T-helper 2 cell treated with Interferon-gamma antibody and Interleukin-4, amounts not matched to agents 5 μg/mL and 100 μg/mL, for 36 hours (primary cell): ENCODE results near the gene AQP5.

Source experiments
- DNase-seq: peaks from one replicate; pipeline ENCODE4 v3.0.0; 2021; ENCODE audit warnings: low spot score
- H3K27ac Mint-ChIP-seq: one replicate; pipeline ENCODE4 v1.8.0; 2021; ENCODE audit warnings: mild to moderate bottlenecking, mixed read lengths
- H3K27me3 Mint-ChIP-seq: one replicate; pipeline ENCODE4 v1.8.0; 2021; ENCODE audit warnings: low read depth, mixed read lengths
- H3K36me3 Mint-ChIP-seq: one replicate; pipeline ENCODE4 v1.8.0; 2021; ENCODE audit warnings: low read depth, mixed read lengths
- H3K4me1 Mint-ChIP-seq: one replicate; pipeline ENCODE4 v1.8.0; 2021; ENCODE audit warnings: low read depth, mixed read lengths
- H3K4me3 Mint-ChIP-seq: one replicate; pipeline ENCODE4 v1.8.0; 2022; ENCODE audit warnings: mild to moderate bottlenecking, moderate library complexity, mixed read lengths
- H3K9me3 Mint-ChIP-seq: one replicate; pipeline ENCODE4 v1.8.0; 2021; ENCODE audit warnings: mixed read lengths

The AQP5 gene

DNA sequence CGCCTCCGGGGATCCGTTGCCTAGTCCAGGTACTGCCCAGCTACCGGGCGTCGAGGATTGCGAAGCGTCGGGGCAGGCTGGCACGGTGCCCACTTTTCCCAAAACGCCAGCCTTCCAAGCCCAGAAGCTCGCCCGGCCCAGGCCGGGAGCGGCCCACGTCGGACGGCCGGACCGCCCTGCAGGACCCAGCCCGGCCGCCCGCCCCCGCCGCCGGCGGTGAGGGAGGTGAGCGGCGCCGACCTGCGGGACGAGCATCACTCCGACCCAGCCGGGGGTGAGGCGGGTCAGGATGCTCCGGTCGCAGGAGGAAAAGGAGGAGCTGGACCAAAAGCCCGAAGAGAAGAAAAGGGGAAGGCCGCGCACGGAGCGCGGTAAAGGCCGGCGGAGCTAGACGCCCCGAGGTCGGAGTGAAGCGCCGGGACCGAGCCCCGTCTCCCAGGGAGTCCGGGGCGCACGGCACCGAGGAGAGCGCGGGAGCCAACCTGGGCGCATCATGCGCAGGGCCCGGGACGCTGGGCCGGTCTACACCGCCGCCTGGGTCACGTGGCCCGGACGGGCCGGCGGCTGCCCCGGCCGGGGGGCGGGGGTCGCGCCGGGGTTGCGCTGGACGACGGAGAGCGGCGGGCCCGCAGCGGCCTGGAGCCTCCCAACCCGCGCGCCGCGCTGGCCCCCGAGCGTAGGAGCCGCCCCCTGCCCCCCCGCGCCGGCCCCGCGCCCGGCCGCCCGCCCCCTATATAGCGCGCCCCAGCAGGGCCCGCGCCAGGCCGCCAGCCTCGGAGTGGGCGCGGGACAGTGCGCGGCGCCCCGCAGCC lies at the start of gene AQP5:
TSS of gene AQP5 (plus strand) at position 762 of the 812 bp plus-strand sequence. CDS start 146 bp downstream, outside the sequence.
- peaks cover 77% of the 10 kb centered on the region for H3K27me3 Mint-ChIP-seq
- peak within 1 kb of the TSS; percentile 9 for H3K4me3 Mint-ChIP-seq
- H3K36me3 Mint-ChIP-seq = no peaks in the 10 kb centered on the region
- DNase-seq = no peak
- no peaks in the 10 kb centered on the region for H3K9me3 Mint-ChIP-seq
- H3K4me1 Mint-ChIP-seq = peaks cover 4% of the 10 kb centered on the region
- H3K27ac Mint-ChIP-seq = no peak within 1 kb of the TSS

DNA sequence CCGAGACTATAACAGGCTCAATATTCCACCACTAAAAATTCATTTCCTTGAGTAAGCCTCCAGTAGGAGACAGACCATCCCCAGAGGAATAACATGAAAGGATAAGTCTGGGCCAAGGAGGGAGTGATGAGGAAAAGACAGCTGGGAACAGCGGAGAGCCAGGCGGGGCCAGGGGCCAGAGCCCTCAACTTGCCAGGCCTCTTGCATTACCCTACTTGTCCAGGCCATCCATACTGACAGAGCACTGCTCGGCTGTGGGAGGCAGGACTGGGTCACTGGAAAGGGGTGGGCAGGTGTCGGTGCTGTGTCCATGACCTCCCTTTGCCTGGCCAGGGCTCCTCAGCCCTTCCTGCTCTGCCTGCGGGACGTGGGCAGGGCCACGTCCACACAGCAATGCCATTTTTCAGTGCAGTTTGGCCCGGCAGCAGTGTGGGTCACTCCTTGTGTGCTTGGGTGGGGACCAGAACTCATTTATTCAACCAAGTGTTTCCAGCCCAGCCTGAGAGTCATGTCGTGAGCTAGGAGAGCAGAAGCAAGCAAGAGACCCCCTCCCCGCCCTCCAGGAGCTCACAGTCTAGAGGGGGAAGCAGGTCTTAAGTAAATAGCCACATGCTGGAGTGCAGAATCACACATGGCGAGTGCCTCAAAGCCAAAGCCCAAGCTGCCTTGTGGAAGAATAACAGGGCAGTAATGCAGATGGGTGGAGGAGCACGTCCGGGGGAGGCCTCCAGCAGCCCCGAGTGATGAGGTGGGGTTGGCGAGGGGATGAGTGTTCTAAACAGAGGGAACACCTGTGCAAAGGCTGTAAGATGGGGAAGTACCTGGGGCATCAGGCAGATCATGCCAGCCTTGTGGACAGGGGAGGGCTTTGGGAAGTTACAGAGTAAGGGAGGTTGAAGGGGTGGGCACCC lies 49.1 kb upstream of the AQP5 start:
- no peaks in the 10 kb centered on the region for H3K4me1 Mint-ChIP-seq
- no peaks in the 10 kb centered on the region for H3K9me3 Mint-ChIP-seq
- peaks cover 3% of the 10 kb centered on the region for H3K27me3 Mint-ChIP-seq
- no peak for DNase-seq
- H3K27ac Mint-ChIP-seq = no peak overlapping the region
- no peaks in the 10 kb centered on the region for H3K36me3 Mint-ChIP-seq
- H3K4me3 Mint-ChIP-seq = no peak overlapping the region

DNA sequence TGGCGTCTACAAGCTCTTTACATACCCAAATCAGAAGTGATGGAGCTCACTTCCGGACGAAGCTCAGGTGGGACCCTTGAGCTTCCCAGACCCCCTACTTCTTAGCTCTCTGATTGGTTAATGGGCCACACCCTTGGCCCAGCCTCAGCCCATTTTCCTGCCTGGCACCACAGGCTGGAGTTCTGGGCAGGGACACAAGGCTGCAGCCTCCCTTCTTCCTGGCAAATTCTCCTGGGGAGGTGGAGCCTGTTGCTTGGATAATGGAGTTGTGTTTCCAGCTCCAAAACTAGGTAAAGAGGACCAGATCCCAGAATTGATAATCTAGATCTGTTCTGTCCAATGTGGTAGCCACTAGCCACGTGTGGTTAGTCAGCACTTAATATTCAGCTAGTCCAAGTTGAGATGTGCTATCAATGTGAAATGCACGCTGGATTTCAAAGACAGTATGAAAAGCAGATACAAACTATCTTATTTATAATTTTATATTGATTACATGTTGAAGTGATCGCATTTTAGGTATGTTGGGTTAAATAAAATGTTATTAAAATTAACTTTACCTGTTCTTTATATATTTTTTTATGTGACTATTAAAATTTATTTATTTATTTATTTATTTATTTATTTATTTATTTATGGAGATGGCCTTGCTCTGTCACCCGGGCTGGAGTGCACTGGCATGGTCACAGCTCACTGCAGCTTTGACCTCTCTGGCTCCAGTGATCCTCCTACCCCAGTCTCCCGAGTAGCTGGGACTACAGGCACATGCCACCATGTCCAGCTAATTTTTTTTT lies 45.3 kb upstream of the AQP5 start:
- Mint-ChIP-seq H3K27ac (no peak overlapping the region), H3K4me1 (no peaks in the 10 kb centered on the region), H3K9me3 (no peaks in the 10 kb centered on the region), H3K27me3 (peaks cover 6% of the 10 kb centered on the region), H3K36me3 (no peaks in the 10 kb centered on the region), H3K4me3 (no peak overlapping the region)
- no peak for DNase-seq

DNA sequence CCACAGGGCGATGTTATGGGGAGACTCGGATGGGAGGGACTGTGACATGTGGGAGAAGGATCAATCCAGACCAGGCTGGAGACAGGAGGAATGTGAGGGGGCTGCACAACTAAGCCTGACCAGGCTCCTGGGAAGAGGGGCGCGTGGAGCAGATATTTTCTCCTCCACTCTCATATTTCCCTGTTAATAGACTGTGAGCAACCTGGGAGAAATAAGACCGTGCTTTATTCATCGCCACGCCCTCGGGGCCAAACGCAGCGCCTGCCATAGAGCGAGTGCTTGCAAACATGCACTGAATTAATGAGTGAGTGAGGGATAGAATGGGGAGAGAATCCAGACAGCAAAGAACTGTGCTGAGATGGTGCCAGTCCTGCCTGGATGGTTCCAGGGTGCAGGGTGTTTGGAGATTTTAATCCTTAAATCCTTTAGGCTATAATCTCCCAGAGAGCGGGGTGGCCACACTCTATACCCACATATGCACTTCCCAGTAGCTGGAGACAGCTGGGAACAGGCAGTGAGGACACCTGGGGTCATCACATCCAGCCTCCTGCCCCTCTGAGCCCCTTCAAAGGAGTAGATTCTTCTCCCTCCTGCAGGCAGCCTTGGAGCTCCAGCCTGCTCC lies 44.4 kb upstream of the AQP5 start:
- peaks cover 11% of the 10 kb centered on the region for H3K27me3 Mint-ChIP-seq
- H3K4me1 Mint-ChIP-seq = no peaks in the 10 kb centered on the region
- H3K36me3 Mint-ChIP-seq = no peaks in the 10 kb centered on the region
- no peak overlapping the region for H3K27ac Mint-ChIP-seq
- no peak for DNase-seq
- H3K4me3 Mint-ChIP-seq = no peak overlapping the region
- H3K9me3 Mint-ChIP-seq = no peaks in the 10 kb centered on the region

DNA sequence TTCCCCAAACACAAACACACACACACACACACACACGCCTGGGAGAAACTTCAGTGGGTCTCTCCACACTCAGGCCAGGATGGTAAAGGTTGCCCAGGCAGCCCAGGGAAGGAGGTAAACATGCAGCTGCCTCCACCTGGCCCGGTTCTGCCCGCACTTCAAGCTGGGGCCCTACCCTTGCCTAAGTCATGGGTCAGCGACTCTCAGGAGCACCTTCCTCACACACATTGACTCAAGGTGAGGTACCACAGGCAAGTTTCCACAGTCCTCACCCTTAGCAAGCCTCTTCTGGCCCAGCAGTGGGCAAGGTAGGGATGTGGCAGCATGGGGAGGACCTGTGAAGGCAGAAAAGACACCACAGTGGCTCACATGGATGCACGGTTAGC lies 43.9 kb upstream of the AQP5 start:
- H3K4me1 Mint-ChIP-seq = no peaks in the 10 kb centered on the region
- H3K36me3 Mint-ChIP-seq = no peaks in the 10 kb centered on the region
- H3K4me3 Mint-ChIP-seq = no peak overlapping the region
- H3K27ac Mint-ChIP-seq = no peak overlapping the region
- H3K9me3 Mint-ChIP-seq = no peaks in the 10 kb centered on the region
- DNase-seq = no peak
- H3K27me3 Mint-ChIP-seq = peaks cover 11% of the 10 kb centered on the region

DNA sequence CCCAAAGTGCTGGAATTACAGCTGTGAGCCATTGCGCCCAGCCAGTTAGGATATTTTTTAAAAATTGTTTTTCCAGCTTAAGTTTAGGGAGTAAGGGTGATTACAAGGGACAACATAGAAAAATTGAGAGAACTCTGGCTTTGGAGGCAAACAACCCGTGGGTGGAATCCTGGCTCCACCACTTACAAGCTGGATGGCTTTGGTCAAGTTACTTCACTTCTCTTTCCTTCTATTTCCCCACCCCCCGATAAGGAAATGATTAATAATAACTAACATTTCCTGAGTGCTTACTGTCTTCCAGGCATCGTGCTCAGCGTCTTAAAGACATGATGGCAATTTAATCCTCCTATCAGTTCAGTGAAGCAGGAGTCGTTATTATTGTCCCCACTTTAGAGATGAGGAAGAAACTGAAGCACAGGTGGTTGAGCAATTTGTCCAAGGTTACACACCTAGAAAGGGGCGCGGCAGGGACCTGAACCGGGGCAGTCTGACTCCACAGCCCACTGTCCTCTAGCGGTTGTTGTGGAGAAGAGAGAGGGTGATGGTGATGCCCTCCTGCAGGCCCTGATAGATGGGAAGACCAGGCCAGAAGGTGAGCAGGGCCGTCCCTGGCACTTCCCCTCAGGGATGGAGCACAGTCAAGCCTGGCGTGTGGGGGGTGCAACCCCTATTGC lies 41.3 kb upstream of the AQP5 start:
- H3K4me1 Mint-ChIP-seq = no peaks in the 10 kb centered on the region
- no peaks in the 10 kb centered on the region for H3K9me3 Mint-ChIP-seq
- no peaks in the 10 kb centered on the region for H3K36me3 Mint-ChIP-seq
- DNase-seq = no peak
- H3K27me3 Mint-ChIP-seq = peaks cover 9% of the 10 kb centered on the region
- H3K27ac Mint-ChIP-seq = no peak overlapping the region
- H3K4me3 Mint-ChIP-seq = no peak overlapping the region

DNA sequence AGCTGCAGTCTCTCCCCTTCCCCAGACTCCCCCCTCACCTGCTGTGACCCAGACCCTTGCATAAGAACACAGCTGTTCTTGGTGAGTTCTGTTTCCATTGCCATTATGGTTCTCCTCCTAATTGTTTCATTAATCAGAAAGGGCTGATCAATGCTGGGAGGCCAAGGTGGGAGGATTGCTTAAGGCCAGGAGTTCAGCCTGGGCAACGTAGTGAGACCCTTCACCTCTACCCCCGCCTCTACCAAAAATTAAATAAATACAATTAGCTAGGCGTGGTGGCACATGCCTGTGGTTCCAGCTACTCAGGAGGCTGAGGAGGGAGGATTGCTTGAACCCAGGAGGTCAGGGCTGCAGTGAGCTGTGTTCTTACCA lies 40.8 kb upstream of the AQP5 start:
- Mint-ChIP-seq H3K9me3 (no peaks in the 10 kb centered on the region), H3K36me3 (no peaks in the 10 kb centered on the region), H3K27ac (no peak overlapping the region), H3K4me1 (no peaks in the 10 kb centered on the region), H3K27me3 (peaks cover 9% of the 10 kb centered on the region), H3K4me3 (no peak overlapping the region)
- no peak for DNase-seq

DNA sequence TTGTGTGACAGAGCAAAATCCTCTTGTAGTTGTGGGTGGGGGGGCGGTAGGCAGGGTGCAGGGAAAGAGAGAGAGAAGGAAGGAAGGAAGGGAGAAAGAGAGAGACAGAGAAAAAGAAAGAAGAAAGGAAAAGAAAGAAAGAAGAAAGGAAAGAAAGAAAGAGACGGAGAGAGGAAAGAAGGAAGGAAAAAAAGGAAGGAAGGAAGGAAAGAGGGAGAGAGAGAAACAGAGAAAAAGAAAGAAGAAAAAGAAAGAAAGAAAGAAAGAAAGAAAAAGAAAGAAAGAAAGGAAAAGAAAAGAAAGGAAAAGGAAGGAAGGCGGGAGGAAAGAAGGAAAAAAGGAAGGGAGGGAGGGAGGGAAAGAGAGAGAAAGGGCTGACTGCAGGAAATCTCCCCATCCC lies 40.4 kb upstream of the AQP5 start:
- DNase-seq = no peak
- Mint-ChIP-seq H3K27me3 (peaks cover 9% of the 10 kb centered on the region), H3K4me1 (no peaks in the 10 kb centered on the region), H3K4me3 (no peak overlapping the region), H3K27ac (no peak overlapping the region), H3K36me3 (no peaks in the 10 kb centered on the region), H3K9me3 (no peaks in the 10 kb centered on the region)

DNA sequence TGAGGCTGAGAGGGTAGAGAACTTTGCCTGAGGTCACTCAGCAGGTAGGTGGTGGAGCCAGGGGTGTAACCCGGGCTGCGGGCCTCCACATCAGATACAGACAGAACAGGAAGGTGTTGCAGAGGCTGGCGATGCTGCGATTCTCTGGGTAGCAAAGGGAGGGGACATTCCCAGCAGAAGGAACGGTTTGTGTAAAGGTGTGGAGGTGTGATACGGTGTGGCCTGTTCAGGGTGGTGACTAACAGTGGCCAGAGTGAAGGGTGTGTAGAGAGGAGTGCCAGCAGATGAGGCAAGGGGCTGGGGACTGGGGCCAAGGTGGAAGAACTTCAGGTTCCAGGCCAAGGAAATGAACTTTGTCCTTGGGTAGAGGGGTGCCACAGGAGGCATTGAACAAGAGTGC lies 39.7 kb upstream of the AQP5 start:
- Mint-ChIP-seq H3K4me3 (no peak overlapping the region), H3K36me3 (no peaks in the 10 kb centered on the region), H3K4me1 (no peaks in the 10 kb centered on the region), H3K27me3 (peaks cover 9% of the 10 kb centered on the region), H3K27ac (no peak overlapping the region), H3K9me3 (no peaks in the 10 kb centered on the region)
- DNase-seq = no peak

DNA sequence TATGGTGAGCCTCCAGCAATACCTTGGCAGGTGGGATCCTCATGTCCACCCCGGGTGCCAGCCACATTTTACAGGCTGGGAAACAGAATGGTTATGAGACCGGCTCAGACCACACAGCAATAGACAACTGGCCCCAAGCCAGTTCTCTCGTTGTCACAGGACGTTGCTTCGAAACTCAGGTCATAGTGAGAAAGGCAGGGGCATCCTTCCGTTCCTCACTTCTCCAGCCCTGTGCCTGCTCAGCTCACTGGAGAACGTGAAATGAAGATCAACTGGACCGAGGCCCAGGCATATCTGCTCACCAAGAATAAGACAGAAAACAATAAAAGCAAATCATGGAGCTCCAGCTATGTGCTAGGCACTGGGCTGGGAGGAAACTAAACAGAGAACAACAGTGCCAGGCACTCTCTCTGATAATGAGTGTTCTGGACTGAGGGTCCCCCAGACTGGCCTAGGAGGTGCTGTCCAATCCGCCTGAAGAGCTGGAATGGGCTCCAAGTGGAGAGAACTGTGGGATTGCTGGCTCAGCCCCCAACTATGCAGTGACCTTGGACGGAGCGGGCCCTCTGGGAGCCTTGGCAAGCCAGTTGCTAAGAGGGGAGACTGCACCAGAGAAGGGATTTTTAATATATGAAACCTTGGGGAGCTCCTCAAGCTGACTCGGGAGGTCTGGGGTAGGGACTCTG lies 39.2 kb upstream of the AQP5 start:
- no peak for DNase-seq
- no peaks in the 10 kb centered on the region for H3K36me3 Mint-ChIP-seq

DNA sequence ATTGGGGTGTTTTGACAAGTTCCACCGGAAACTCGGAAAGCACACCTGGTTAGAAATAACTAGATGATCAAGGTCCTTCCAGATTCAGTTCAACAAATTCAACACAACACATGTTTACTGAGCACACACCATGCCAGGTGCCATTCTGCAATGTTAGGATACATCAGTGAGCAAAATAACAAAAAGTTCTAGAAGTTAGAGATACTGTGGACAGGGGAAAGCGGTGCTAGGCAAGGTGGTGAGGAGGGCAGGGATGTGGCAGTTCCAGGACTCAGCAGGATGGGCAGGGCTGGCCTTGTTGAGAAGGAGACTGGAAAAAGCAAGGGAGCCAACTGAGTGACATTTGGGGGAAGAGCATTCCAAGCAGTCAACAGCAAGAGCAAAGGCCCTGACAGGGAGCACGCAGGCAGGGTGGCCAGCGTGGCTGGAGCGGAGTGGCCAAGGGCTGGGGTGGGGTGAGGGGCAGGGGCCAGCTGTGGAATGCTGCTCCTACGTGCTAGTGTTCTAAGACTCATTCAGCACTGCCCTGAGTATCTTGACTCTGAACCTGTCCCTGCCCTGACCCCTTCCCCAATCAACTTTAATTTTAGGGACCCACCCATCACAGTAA lies 38.5 kb upstream of the AQP5 start:
- Mint-ChIP-seq H3K9me3 (no peaks in the 10 kb centered on the region), H3K27ac (no peak overlapping the region), H3K4me1 (no peaks in the 10 kb centered on the region), H3K36me3 (no peaks in the 10 kb centered on the region), H3K4me3 (no peak overlapping the region), H3K27me3 (peaks cover 9% of the 10 kb centered on the region)
- no peak for DNase-seq

More for the DNA sequence above, 39.2 kb upstream of the AQP5 start:
- H3K9me3 Mint-ChIP-seq = no peaks in the 10 kb centered on the region
- H3K4me1 Mint-ChIP-seq = no peaks in the 10 kb centered on the region
- H3K27ac Mint-ChIP-seq = no peak overlapping the region
- peaks cover 9% of the 10 kb centered on the region for H3K27me3 Mint-ChIP-seq
- H3K4me3 Mint-ChIP-seq = no peak overlapping the region

DNA sequence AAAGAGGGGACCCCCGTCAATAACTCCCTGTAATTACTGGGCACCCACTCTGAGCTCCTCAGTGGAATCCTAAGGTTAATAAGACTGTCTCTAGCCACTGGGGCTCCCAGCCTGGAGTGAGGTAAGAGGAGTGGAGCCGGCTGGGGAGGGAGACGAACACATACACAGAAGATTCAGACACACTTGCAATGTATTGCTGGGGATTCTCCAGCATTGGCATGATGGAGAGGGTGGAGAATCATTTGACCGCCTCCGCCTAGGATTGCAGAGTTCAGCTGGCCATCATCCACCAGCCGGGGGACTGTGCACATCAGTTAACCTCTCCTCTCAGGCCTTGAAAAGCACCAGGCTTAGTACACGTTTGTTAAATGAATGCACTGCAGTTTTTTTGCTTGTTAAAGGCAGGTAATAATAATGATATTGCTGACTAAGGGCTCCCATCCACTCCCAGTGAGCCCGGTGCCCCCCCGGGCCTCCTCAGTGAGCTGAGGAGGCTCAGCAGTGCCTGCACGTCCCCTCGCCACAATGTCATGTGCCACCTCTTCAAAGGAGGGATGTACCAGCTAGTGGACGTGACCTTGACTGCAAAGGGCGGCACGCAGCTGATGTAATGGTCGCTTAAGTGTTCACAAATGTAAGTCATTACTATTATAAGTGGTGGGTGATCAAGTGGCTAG lies 37.7 kb upstream of the AQP5 start:
- Mint-ChIP-seq H3K9me3 (no peaks in the 10 kb centered on the region), H3K4me1 (no peaks in the 10 kb centered on the region), H3K4me3 (no peak overlapping the region), H3K27me3 (peaks cover 10% of the 10 kb centered on the region), H3K27ac (no peak overlapping the region), H3K36me3 (no peaks in the 10 kb centered on the region)
- no peak for DNase-seq
